ENCODE results near the gene PCSK7. TPM values are rescaled to one million over a fixed set of nuclear protein-coding genes. Genes with fewer than 3 reads are reported as not detected.

Gene PCSK7
- polyA plus RNA-seq, 1 donor, result 27.8 TPM

GRCh38 chr11:117223741-117224689 lies 7.9 kb downstream of the PCSK7 start:
- H3K9me3 ChIP-seq (ENCODE audit: control insufficient read depth, low read depth, low read length), result no peaks in the 10 kb centered on the region
- H3K4me1 ChIP-seq (ENCODE audit: control insufficient read depth, insufficient read depth, low read length), result peaks cover 53% of the 10 kb centered on the region
- WGBS (ENCODE audit: insufficient coverage, low lambda C conversion rate), result no CpG with 5 or more reads among the region's 17 CpGs
- no peak for DNase-seq
- peaks cover 65% of the 10 kb centered on the region for H3K36me3 ChIP-seq (ENCODE audit: control insufficient read depth, insufficient read depth, low read length)
- no peaks in the 10 kb centered on the region for H3K27me3 ChIP-seq (ENCODE audit: control insufficient read depth, insufficient read depth, low read length)
- H3K27ac ChIP-seq (ENCODE audit: low read length), result peak overlapping the region; percentile 66
- H3K4me3 ChIP-seq (ENCODE audit: low read length), result no peak overlapping the region

- WGBS (ENCODE audit: insufficient coverage, low lambda C conversion rate), result no CpG with 5 or more reads among the region's 14 CpGs
- no peak for DNase-seq
- Histone ChIP-seq H3K27me3 (ENCODE audit: control insufficient read depth, insufficient read depth, low read length) (no peaks in the 10 kb centered on the region), H3K9me3 (ENCODE audit: control insufficient read depth, low read depth, low read length) (no peaks in the 10 kb centered on the region), H3K27ac (ENCODE audit: low read length) (no peak overlapping the region), H3K4me3 (ENCODE audit: low read length) (no peak overlapping the region), H3K36me3 (ENCODE audit: control insufficient read depth, insufficient read depth, low read length) (peaks cover 67% of the 10 kb centered on the region), H3K4me1 (ENCODE audit: control insufficient read depth, insufficient read depth, low read length) (peaks cover 58% of the 10 kb centered on the region)
Measured at GRCh38 chr11:117222991-117223740, 8.7 kb downstream of the PCSK7 start.

- no peak overlapping the region for H3K4me3 ChIP-seq (ENCODE audit: low read length)
- H3K36me3 ChIP-seq (ENCODE audit: control insufficient read depth, insufficient read depth, low read length), result peaks cover 68% of the 10 kb centered on the region
- peaks cover 58% of the 10 kb centered on the region for H3K4me1 ChIP-seq (ENCODE audit: control insufficient read depth, insufficient read depth, low read length)
- DNase-seq, result no peak
- H3K27ac ChIP-seq (ENCODE audit: low read length), result peak overlapping the region; percentile 68
- H3K27me3 ChIP-seq (ENCODE audit: control insufficient read depth, insufficient read depth, low read length), result no peaks in the 10 kb centered on the region
- H3K9me3 ChIP-seq (ENCODE audit: control insufficient read depth, low read depth, low read length), result no peaks in the 10 kb centered on the region
- no CpG with 5 or more reads among the region's 7 CpGs for WGBS (ENCODE audit: insufficient coverage, low lambda C conversion rate)
Measured at GRCh38 chr11:117221775-117222517, 9.9 kb downstream of the PCSK7 start.

GRCh38 chr11:117220999-117221774 lies 10.7 kb downstream of the PCSK7 start:
- Histone ChIP-seq H3K4me3 (ENCODE audit: low read length) (no peak overlapping the region), H3K27ac (ENCODE audit: low read length) (peak overlapping the region; percentile 68), H3K27me3 (ENCODE audit: control insufficient read depth, insufficient read depth, low read length) (no peaks in the 10 kb centered on the region), H3K36me3 (ENCODE audit: control insufficient read depth, insufficient read depth, low read length) (peaks cover 68% of the 10 kb centered on the region), H3K4me1 (ENCODE audit: control insufficient read depth, insufficient read depth, low read length) (peaks cover 58% of the 10 kb centered on the region), H3K9me3 (ENCODE audit: control insufficient read depth, low read depth, low read length) (no peaks in the 10 kb centered on the region)
- WGBS (ENCODE audit: insufficient coverage, low lambda C conversion rate), result no CpG with 5 or more reads among the region's 7 CpGs
- no peak for DNase-seq

GRCh38 chr11:117220568-117220967 lies 11.3 kb downstream of the PCSK7 start:
- no peak overlapping the region for H3K4me3 ChIP-seq (ENCODE audit: low read length)

GRCh38 chr11:117219995-117220394 lies 11.9 kb downstream of the PCSK7 start:
- peaks cover 50% of the 10 kb centered on the region for H3K4me1 ChIP-seq (ENCODE audit: control insufficient read depth, insufficient read depth, low read length)
- DNase-seq, result peak in 1 of 2 donors; percentile 35
- H3K36me3 ChIP-seq (ENCODE audit: control insufficient read depth, insufficient read depth, low read length), result peaks cover 67% of the 10 kb centered on the region
- H3K9me3 ChIP-seq (ENCODE audit: control insufficient read depth, low read depth, low read length), result no peaks in the 10 kb centered on the region
- H3K27ac ChIP-seq (ENCODE audit: low read length), result peak overlapping the region; percentile 68
- H3K4me3 ChIP-seq (ENCODE audit: low read length), result no peak overlapping the region
- H3K27me3 ChIP-seq (ENCODE audit: control insufficient read depth, insufficient read depth, low read length), result no peaks in the 10 kb centered on the region
- WGBS (ENCODE audit: insufficient coverage, low lambda C conversion rate), result no CpG with 5 or more reads among the region's 4 CpGs

More at GRCh38 chr11:117220568-117220967, 11.3 kb downstream of the PCSK7 start:
- no peaks in the 10 kb centered on the region for H3K27me3 ChIP-seq (ENCODE audit: control insufficient read depth, insufficient read depth, low read length)
- peaks cover 55% of the 10 kb centered on the region for H3K4me1 ChIP-seq (ENCODE audit: control insufficient read depth, insufficient read depth, low read length)
- H3K9me3 ChIP-seq (ENCODE audit: control insufficient read depth, low read depth, low read length), result no peaks in the 10 kb centered on the region
- peak in 1 of 2 donors; percentile 14 for DNase-seq
- no CpG with 5 or more reads among the region's 9 CpGs for WGBS (ENCODE audit: insufficient coverage, low lambda C conversion rate)
- H3K27ac ChIP-seq (ENCODE audit: low read length), result peak overlapping the region; percentile 68
- peaks cover 71% of the 10 kb centered on the region for H3K36me3 ChIP-seq (ENCODE audit: control insufficient read depth, insufficient read depth, low read length)

- Histone ChIP-seq H3K27me3 (ENCODE audit: control insufficient read depth, insufficient read depth, low read length) (no peaks in the 10 kb centered on the region), H3K27ac (ENCODE audit: low read length) (no peak overlapping the region), H3K36me3 (ENCODE audit: control insufficient read depth, insufficient read depth, low read length) (peaks cover 69% of the 10 kb centered on the region), H3K4me3 (ENCODE audit: low read length) (no peak overlapping the region), H3K9me3 (ENCODE audit: control insufficient read depth, low read depth, low read length) (no peaks in the 10 kb centered on the region), H3K4me1 (ENCODE audit: control insufficient read depth, insufficient read depth, low read length) (peaks cover 48% of the 10 kb centered on the region)
- DNase-seq, result peak in 1 of 2 donors; percentile 13
- WGBS (ENCODE audit: insufficient coverage, low lambda C conversion rate), result no CpG with 5 or more reads among the region's 8 CpGs
Measured at GRCh38 chr11:117219455-117219854, 12.4 kb downstream of the PCSK7 start.

GRCh38 chr11:117219001-117219400 lies 12.9 kb downstream of the PCSK7 start:
- Histone ChIP-seq H3K36me3 (ENCODE audit: control insufficient read depth, insufficient read depth, low read length) (peaks cover 72% of the 10 kb centered on the region), H3K27me3 (ENCODE audit: control insufficient read depth, insufficient read depth, low read length) (no peaks in the 10 kb centered on the region), H3K27ac (ENCODE audit: low read length) (peak overlapping the region; percentile 72), H3K9me3 (ENCODE audit: control insufficient read depth, low read depth, low read length) (no peaks in the 10 kb centered on the region), H3K4me1 (ENCODE audit: control insufficient read depth, insufficient read depth, low read length) (peaks cover 43% of the 10 kb centered on the region), H3K4me3 (ENCODE audit: low read length) (no peak overlapping the region)
- no peak for DNase-seq
- no CpG with 5 or more reads among the region's 9 CpGs for WGBS (ENCODE audit: insufficient coverage, low lambda C conversion rate)

- Histone ChIP-seq H3K27ac (ENCODE audit: low read length) (peak overlapping the region; percentile 72), H3K4me3 (ENCODE audit: low read length) (no peak overlapping the region), H3K9me3 (ENCODE audit: control insufficient read depth, low read depth, low read length) (no peaks in the 10 kb centered on the region), H3K36me3 (ENCODE audit: control insufficient read depth, insufficient read depth, low read length) (peaks cover 69% of the 10 kb centered on the region), H3K4me1 (ENCODE audit: control insufficient read depth, insufficient read depth, low read length) (peaks cover 39% of the 10 kb centered on the region), H3K27me3 (ENCODE audit: control insufficient read depth, insufficient read depth, low read length) (no peaks in the 10 kb centered on the region)
- WGBS (ENCODE audit: insufficient coverage, low lambda C conversion rate), result no CpG with 5 or more reads among the region's 15 CpGs
- no peak for DNase-seq
Measured at GRCh38 chr11:117218133-117218915, 13.5 kb downstream of the PCSK7 start.
